ENCODE results near the gene CGA. TPM values are rescaled to one million over a fixed set of nuclear protein-coding genes. Genes with fewer than 3 reads are reported as not detected.

Gene CGA
- total RNA-seq, 4 donors from 2014 or later, result not detected

GRCh38 chr6:87126501-87126900 is 31.6 kb upstream of the CGA start:
- intact Hi-C loops (cut with DNase I), result no loop called here
- no peak overlapping the region for H3K27ac ChIP-seq (replicated peaks in 1 of 4)
- 44% methylated on average over 1 of the region's 1 CpG for WGBS
- H3K9me3 ChIP-seq, result peaks cover 0 to 4% (median 0%) of the 10 kb centered on the region in 4 donors
- no peak overlapping the region for H3K4me3 ChIP-seq
- peaks cover 0 to 20% (median 2%) of the 10 kb centered on the region in 4 donors for H3K27me3 ChIP-seq
- DNase-seq (ENCODE audit: extremely low spot score), result no peak
- peaks cover 0 to 4% (median 0%) of the 10 kb centered on the region in 4 donors for H3K4me1 ChIP-seq
- no peaks in the 10 kb centered on the region for H3K36me3 ChIP-seq
- TF ChIP-seq CTCF (IDR thresholded peaks at IDR 0.05) (no peak), POLR2AphosphoS5 (IDR thresholded peaks at IDR 0.05) (no peak), EP300 (IDR thresholded peaks at IDR 0.05) (no peak), POLR2A (IDR thresholded peaks at IDR 0.05; ENCODE audit: low read depth) (no peak)

- 91% methylated on average over 5 of the region's 5 CpGs for WGBS
Observed at GRCh38 chr6:87124074-87124473, 29.2 kb upstream of the CGA start.

GRCh38 chr6:87122477-87122876 is 27.6 kb upstream of the CGA start:
- intact Hi-C loops (cut with DNase I), result no loop called here
- Histone ChIP-seq H3K27me3 (peaks cover 0 to 20% (median 2%) of the 10 kb centered on the region in 4 donors), H3K4me1 (peaks cover 0 to 4% (median 0%) of the 10 kb centered on the region in 4 donors), H3K9me3 (no peaks in the 10 kb centered on the region), H3K27ac (replicated peaks in 1 of 4) (no peak overlapping the region), H3K36me3 (no peaks in the 10 kb centered on the region), H3K4me3 (peak overlapping the region in 3 of 4 donors; percentile 3 to 37 (median 32))
- no peak for DNase-seq (ENCODE audit: extremely low spot score)
- no peak for TF ChIP-seq EP300 (IDR thresholded peaks at IDR 0.05)
- TF ChIP-seq POLR2AphosphoS5 (IDR thresholded peaks at IDR 0.05), result no peak
- TF ChIP-seq POLR2A (IDR thresholded peaks at IDR 0.05; ENCODE audit: low read depth), result no peak
- no peak for TF ChIP-seq CTCF (IDR thresholded peaks at IDR 0.05)
- 60% methylated on average over 16 of the region's 51 CpGs for WGBS

More at GRCh38 chr6:87124074-87124473, 29.2 kb upstream of the CGA start:
- DNase-seq (ENCODE audit: extremely low spot score), result no peak
- Histone ChIP-seq H3K36me3 (no peaks in the 10 kb centered on the region), H3K9me3 (no peaks in the 10 kb centered on the region), H3K4me3 (no peak overlapping the region), H3K27me3 (peaks cover 0 to 20% (median 2%) of the 10 kb centered on the region in 4 donors), H3K4me1 (peaks cover 0 to 4% (median 0%) of the 10 kb centered on the region in 4 donors), H3K27ac (replicated peaks in 1 of 4) (no peak overlapping the region)
- TF ChIP-seq POLR2AphosphoS5 (IDR thresholded peaks at IDR 0.05), result no peak
- TF ChIP-seq CTCF (IDR thresholded peaks at IDR 0.05), result no peak
- TF ChIP-seq POLR2A (IDR thresholded peaks at IDR 0.05; ENCODE audit: low read depth), result no peak
- TF ChIP-seq EP300 (IDR thresholded peaks at IDR 0.05), result no peak
- intact Hi-C loops (cut with DNase I), result no loop called here

GRCh38 chr6:87118054-87118453 is 23.1 kb upstream of the CGA start:
- TF ChIP-seq POLR2A (IDR thresholded peaks at IDR 0.05; ENCODE audit: low read depth), result no peak
- TF ChIP-seq POLR2AphosphoS5 (IDR thresholded peaks at IDR 0.05), result no peak
- TF ChIP-seq CTCF (IDR thresholded peaks at IDR 0.05), result no peak
- TF ChIP-seq EP300 (IDR thresholded peaks at IDR 0.05), result no peak
- Histone ChIP-seq H3K9me3 (no peaks in the 10 kb centered on the region), H3K36me3 (no peaks in the 10 kb centered on the region), H3K4me1 (peaks cover 0 to 4% (median 0%) of the 10 kb centered on the region in 4 donors), H3K27ac (replicated peaks in 1 of 4) (no peak overlapping the region), H3K4me3 (no peak overlapping the region), H3K27me3 (peaks cover 0 to 12% (median 0%) of the 10 kb centered on the region in 4 donors)
- intact Hi-C loops (cut with DNase I), result no loop called here
- DNase-seq (ENCODE audit: extremely low spot score), result no peak
- 81% methylated on average over 4 of the region's 4 CpGs for WGBS

- intact Hi-C loops (cut with DNase I), result no loop called here
- H3K9me3 ChIP-seq, result no peaks in the 10 kb centered on the region
- H3K27me3 ChIP-seq, result peaks cover 0 to under 1% (median 0%) of the 10 kb centered on the region in 4 donors
- no peak for DNase-seq (ENCODE audit: extremely low spot score)
- 78% methylated on average over 2 of the region's 2 CpGs for WGBS
- H3K27ac ChIP-seq (replicated peaks in 1 of 4), result no peak overlapping the region
- H3K36me3 ChIP-seq, result no peaks in the 10 kb centered on the region
- no peak for TF ChIP-seq POLR2AphosphoS5 (IDR thresholded peaks at IDR 0.05)
- no peak for TF ChIP-seq EP300 (IDR thresholded peaks at IDR 0.05)
- TF ChIP-seq CTCF (IDR thresholded peaks at IDR 0.05), result no peak
- TF ChIP-seq POLR2A (IDR thresholded peaks at IDR 0.05; ENCODE audit: low read depth), result no peak
- no peak overlapping the region for H3K4me3 ChIP-seq
- no peaks in the 10 kb centered on the region for H3K4me1 ChIP-seq
Observed at GRCh38 chr6:87116922-87117321, 22.0 kb upstream of the CGA start.
